ENCODE data around the gene TM4SF18.

The TM4SF18 gene

GRCh38 chr3:149296972-149297371 is 36.5 kb downstream of the TM4SF18 start:
- no peaks in the 10 kb centered on the region for H3K9me3 ChIP-seq (ENCODE audit: control insufficient read depth, insufficient read depth, low read depth, low read length)

GRCh38 chr3:149292666-149293065 is 40.8 kb downstream of the TM4SF18 start:
- Histone ChIP-seq H3K4me3 (ENCODE audit: low read depth, low read length) (no peak overlapping the region), H3K27ac (ENCODE audit: extremely low read depth, low read depth, low read length) (no peak overlapping the region), H3K4me1 (ENCODE audit: control insufficient read depth, insufficient read depth, low read length) (no peaks in the 10 kb centered on the region), H3K36me3 (ENCODE audit: control insufficient read depth in 2 of 2, insufficient read depth in 1 of 2, low read length in 2 of 2) (no peaks in the 10 kb centered on the region), H3K9me3 (ENCODE audit: control insufficient read depth, insufficient read depth, low read depth, low read length) (no peaks in the 10 kb centered on the region)
- ChIA-PET POLR2A (no interaction called here), CTCF (interaction anchor here (0.6 to 2.7 kb wide), 3 partner anchors 12 to 35 kb away, joined by 3 to 13 read pairs (median 3); no protein-coding TSS in a partner anchor)
- no peak for TF ChIP-seq ZNF239 (tag by site-specific recombination; IDR thresholded peaks at IDR 0.05)

More at GRCh38 chr3:149296972-149297371, 36.5 kb downstream of the TM4SF18 start:
- TF ChIP-seq ZNF692 (tag by site-specific recombination; IDR thresholded peaks at IDR 0.05) (no peak), ZSCAN16 (tag by site-specific recombination; IDR thresholded peaks at IDR 0.05) (no peak), ZNF660 (tag by site-specific recombination; IDR thresholded peaks at IDR 0.05) (no peak), GLIS2 (tag by site-specific recombination; IDR thresholded peaks at IDR 0.05) (no peak), ZXDB (tag by site-specific recombination; IDR thresholded peaks at IDR 0.05) (no peak), ZNF776 (tag by site-specific recombination; IDR thresholded peaks at IDR 0.05; ENCODE audit: borderline replicate concordance) (no peak), ZNF626 (tag by site-specific recombination; IDR thresholded peaks at IDR 0.05) (no peak), SALL2 (tag by site-specific recombination; IDR thresholded peaks at IDR 0.05; ENCODE audit: borderline replicate concordance) (no peak), SP7 (tag by site-specific recombination; IDR thresholded peaks at IDR 0.05) (no peak), HOXD13 (CRISPR knock-in tag; IDR thresholded peaks at IDR 0.05; ENCODE audit: borderline replicate concordance) (no peak)
- no peak overlapping the region for H3K4me3 ChIP-seq (ENCODE audit: low read depth, low read length)
- ChIA-PET POLR2A (no interaction called here), CTCF (interaction anchor here (0.6 kb wide), 2 partner anchors 176 to 904 kb away, joined by 3 read pairs; no protein-coding TSS in a partner anchor)
- no peak overlapping the region for H3K27ac ChIP-seq (ENCODE audit: extremely low read depth, low read depth, low read length)
- no peaks in the 10 kb centered on the region for H3K36me3 ChIP-seq (ENCODE audit: control insufficient read depth in 2 of 2, insufficient read depth in 1 of 2, low read length in 2 of 2)
- H3K4me1 ChIP-seq (ENCODE audit: control insufficient read depth, insufficient read depth, low read length) = peaks cover 7% of the 10 kb centered on the region; the same call in 1 of the 2 replicates

DNA sequence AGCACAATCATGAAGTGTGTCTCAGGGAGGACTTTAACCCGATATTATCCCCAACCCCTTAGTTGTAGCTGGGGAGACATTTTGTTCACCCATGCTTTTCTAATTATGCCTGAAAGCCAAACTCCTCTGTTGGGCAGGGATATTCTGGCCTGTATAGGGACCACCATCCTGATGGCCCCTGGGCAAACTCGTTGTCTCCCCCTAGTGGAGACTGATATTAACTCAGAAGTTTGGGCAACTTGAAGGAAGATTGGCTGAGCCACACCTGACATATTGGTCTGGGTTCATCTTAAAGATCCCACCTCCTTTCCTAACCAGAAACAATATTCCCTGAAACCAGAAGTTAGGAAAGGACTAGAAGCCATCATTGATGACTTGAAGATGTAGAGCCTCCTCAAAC is 42.3 kb downstream of the TM4SF18 start:
- TF ChIP-seq ZNF514 (tag by site-specific recombination; IDR thresholded peaks at IDR 0.05) (no peak), ZNF701 (tag by site-specific recombination; IDR thresholded peaks at IDR 0.05) (no peak)
- ChIA-PET CTCF (interaction anchor here (1.0 to 2.7 kb wide), 3 partner anchors 10 to 171 kb away, joined by 3 to 13 read pairs (median 4); no protein-coding TSS in a partner anchor), POLR2A (no interaction called here)
- Histone ChIP-seq H3K36me3 (ENCODE audit: control insufficient read depth in 2 of 2, insufficient read depth in 1 of 2, low read length in 2 of 2) (no peaks in the 10 kb centered on the region), H3K4me3 (ENCODE audit: low read depth, low read length) (no peak overlapping the region), H3K27ac (ENCODE audit: extremely low read depth, low read depth, low read length) (no peak overlapping the region), H3K9me3 (ENCODE audit: control insufficient read depth, insufficient read depth, low read depth, low read length) (no peaks in the 10 kb centered on the region), H3K4me1 (ENCODE audit: control insufficient read depth, insufficient read depth, low read length) (no peaks in the 10 kb centered on the region)

- Histone ChIP-seq H3K4me1 (ENCODE audit: control insufficient read depth, insufficient read depth, low read length) (no peaks in the 10 kb centered on the region), H3K4me3 (ENCODE audit: low read depth, low read length) (no peak overlapping the region), H3K27ac (ENCODE audit: extremely low read depth, low read depth, low read length) (no peak overlapping the region), H3K36me3 (ENCODE audit: control insufficient read depth in 2 of 2, insufficient read depth in 1 of 2, low read length in 2 of 2) (no peaks in the 10 kb centered on the region), H3K9me3 (ENCODE audit: control insufficient read depth, insufficient read depth, low read depth, low read length) (no peaks in the 10 kb centered on the region)
- CTCF ChIA-PET = interaction anchor here (0.7 kb wide), 1 partner anchor 319 kb away, joined by 4 read pairs; no protein-coding TSS in a partner anchor
- POLR2A ChIA-PET = no interaction called here
- TF ChIP-seq ZNF2 (tag by site-specific recombination; IDR thresholded peaks at IDR 0.05) = no peak
- TF ChIP-seq, protein P1, sequence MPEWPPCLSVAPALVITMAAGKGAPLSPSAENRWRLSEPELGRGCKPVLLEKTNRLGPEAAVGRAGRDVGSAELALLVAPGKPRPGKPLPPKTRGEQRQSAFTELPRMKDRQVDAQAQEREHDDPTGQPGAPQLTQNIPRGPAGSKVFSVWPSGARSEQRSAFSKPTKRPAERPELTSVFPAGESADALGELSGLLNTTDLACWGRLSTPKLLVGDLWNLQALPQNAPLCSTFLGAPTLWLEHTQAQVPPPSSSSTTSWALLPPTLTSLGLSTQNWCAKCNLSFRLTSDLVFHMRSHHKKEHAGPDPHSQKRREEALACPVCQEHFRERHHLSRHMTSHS (tag by site-specific recombination; IDR thresholded peaks at IDR 0.05) = no peak
- TF ChIP-seq HOXD13 (CRISPR knock-in tag; IDR thresholded peaks at IDR 0.05; ENCODE audit: borderline replicate concordance) = no peak
- TF ChIP-seq ZNF354C (tag by site-specific recombination; IDR thresholded peaks at IDR 0.05; ENCODE audit: borderline replicate concordance, low read depth) = no peak
- TF ChIP-seq, protein P2, sequence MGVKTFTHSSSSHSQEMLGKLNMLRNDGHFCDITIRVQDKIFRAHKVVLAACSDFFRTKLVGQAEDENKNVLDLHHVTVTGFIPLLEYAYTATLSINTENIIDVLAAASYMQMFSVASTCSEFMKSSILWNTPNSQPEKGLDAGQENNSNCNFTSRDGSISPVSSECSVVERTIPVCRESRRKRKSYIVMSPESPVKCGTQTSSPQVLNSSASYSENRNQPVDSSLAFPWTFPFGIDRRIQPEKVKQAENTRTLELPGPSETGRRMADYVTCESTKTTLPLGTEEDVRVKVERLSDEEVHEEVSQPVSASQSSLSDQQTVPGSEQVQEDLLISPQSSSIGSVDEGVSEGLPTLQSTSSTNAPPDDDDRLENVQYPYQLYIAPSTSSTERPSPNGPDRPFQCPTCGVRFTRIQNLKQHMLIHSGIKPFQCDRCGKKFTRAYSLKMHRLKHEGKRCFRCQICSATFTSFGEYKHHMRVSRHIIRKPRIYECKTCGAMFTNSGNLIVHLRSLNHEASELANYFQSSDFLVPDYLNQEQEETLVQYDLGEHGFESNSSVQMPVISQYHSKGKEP (tag by site-specific recombination; IDR thresholded peaks at IDR 0.05) = no peak
- TF ChIP-seq ZNF843 (tag by site-specific recombination; IDR thresholded peaks at IDR 0.05) = no peak
- no peak for TF ChIP-seq ZNF510 (tag by site-specific recombination; IDR thresholded peaks at IDR 0.05; ENCODE audit: insufficient replicate concordance)
- no peak for TF ChIP-seq ZNF391 (tag by site-specific recombination; IDR thresholded peaks at IDR 0.05; ENCODE audit: borderline replicate concordance, low read depth)
- no peak for TF ChIP-seq ZSCAN4 (tag by site-specific recombination; IDR thresholded peaks at IDR 0.05)
- no peak for TF ChIP-seq CTCF (tag by site-specific recombination; IDR thresholded peaks at IDR 0.05)
Measured at GRCh38 chr3:149288655-149289054, 44.8 kb downstream of the TM4SF18 start.

All from HEK293 (cell line).